Motor neuron (in vitro differentiated cells): ENCODE measurements around the gene TMEM196. TPM values are rescaled to one million over a fixed set of nuclear protein-coding genes. Genes with fewer than 3 reads are reported as not detected.

Experiments used
- ATAC-seq, 8 experiments: fragments of 200-7000 bp; cut with Tn5 transposase; replicated peaks in 6 of 8; 2 replicates each; pipeline ENCODE4 v1.8.0; 2021; ENCODE audit warnings: mild to moderate bottlenecking in 8 of 8, moderate library complexity in 8 of 8
- H3K27ac ChIP-seq, 2 donors: fragments of 250-450 bp; sonication (Bioruptor Pico); 2 replicates each; pipeline ENCODE4 v1.9.0; 2021; ENCODE audit warnings: antibody characterized with exemption in 2 of 2, mild to moderate bottlenecking in 2 of 2, moderate library complexity in 1 of 2
- H3K4me1 ChIP-seq, 2 donors: fragments of 250-450 bp; sonication (Bioruptor Pico); replicated peaks in 1 of 2; 2 replicates each; pipeline ENCODE4 v1.6.1; 2021; ENCODE audit warnings: antibody characterized with exemption in 2 of 2, mild to moderate bottlenecking in 2 of 2, moderate library complexity in 1 of 2
- H3K4me3 ChIP-seq, 5 donors: fragments of 250-450 bp; sonication (Bioruptor Pico); 2 replicates each; pipeline ENCODE4 v1.9.0; 2021; ENCODE audit warnings: antibody characterized with exemption in 5 of 5, mild to moderate bottlenecking in 5 of 5, moderate library complexity in 4 of 5
- WGBS, 10 experiments: fragments of 450-650 bp; shearing (Covaris generic); methylation state at CpG; one replicate each; pipeline ENCODE4 v1.0.0; 2022; 5-methylcytosine and 5-hydroxymethylcytosine counted together
- in situ Hi-C, 9 experiments: fragments of 400-800 bp; cut with MboI; loops; one replicate each; pipeline ENCODE4 v1.15.0; 2021; ENCODE audit warnings: low sequenced_read_pairs in 9 of 9, low pct_unique_long_range_greater_than_20kb in 2 of 9; ENCODE audit not compliant: unreplicated experiment in 9 of 9
- total RNA-seq, 8 experiments: library from RNA; unstranded; fragments of 300-600 nt; gene quantifications; 2 replicates each; pipeline versions ENCODE4 v1.2.3 to v1.2.4, GENCODE V29; 2022

TMEM196 gene
- total RNA-seq = 10 to 100 TPM in 3 of 8 experiments, 1 to 10 TPM in 2, under 1 TPM in 3; 0.13 to 14.4 (median 5.1) TPM

- Histone ChIP-seq H3K4me1 (peaks cover 0 to 6% of the 10 kb centered on the region in 2 donors), H3K4me3 (peak within 1 kb of the TSS; percentile 40 to 75 (median 55)), H3K27ac (peak within 1 kb of the TSS in 1 of 2 donors; percentile 64)
- peak; percentile 65 to 96 (median 70) for ATAC-seq
- in situ Hi-C loops = loop anchor here in 4 of 9 experiments (25.0 kb wide), 3 partner anchors 389 to 564 kb away; partner anchors contain the start of gene ITGB8 (in 1 of the 4)
- 0 to 33% (median 4%) methylated on average over 1 to 30 of the region's 49 CpGs for WGBS, 10 experiments
Measured at GRCh38 chr7:19772841-19773760, at the start of gene TMEM196. TMEM196 (minus strand) TSS chr7:19773617; CDS start chr7:19772696, 921 bp downstream.

GRCh38 chr7:19816128-19816527 lies 42.7 kb upstream of the TMEM196 start:
- ATAC-seq = peak in 2 of 8 experiments; percentile 45 to 63
- WGBS, 10 experiments = 0 to 93% (median 62%) methylated on average over 1 to 2 of the region's 2 CpGs
- H3K27ac ChIP-seq = no peak overlapping the region
- no peak overlapping the region for H3K4me3 ChIP-seq
- in situ Hi-C loops = no loop called here
- no peaks in the 10 kb centered on the region for H3K4me1 ChIP-seq

- WGBS, 10 experiments = 0 to 100% (median 53%) methylated on average over 1 to 2 of the region's 2 CpGs; no CpG with 5 or more reads in 2 of the 10 experiments
- Histone ChIP-seq H3K4me1 (no peaks in the 10 kb centered on the region), H3K4me3 (no peak overlapping the region), H3K27ac (no peak overlapping the region)
- in situ Hi-C loops = no loop called here
- no peak for ATAC-seq
Measured at GRCh38 chr7:19815546-19815945, 42.1 kb upstream of the TMEM196 start.

GRCh38 chr7:19814776-19815175 lies 41.4 kb upstream of the TMEM196 start:
- in situ Hi-C loops = no loop called here
- Histone ChIP-seq H3K4me3 (no peak overlapping the region), H3K4me1 (no peaks in the 10 kb centered on the region), H3K27ac (no peak overlapping the region)
- ATAC-seq = no peak
- WGBS, 10 experiments = 11 to 100% (median 84%) methylated on average over 1 to 2 of the region's 2 CpGs

GRCh38 chr7:19811386-19811785 lies 38.0 kb upstream of the TMEM196 start:
- no peak for ATAC-seq
- Histone ChIP-seq H3K4me1 (no peaks in the 10 kb centered on the region), H3K4me3 (no peak overlapping the region), H3K27ac (no peak overlapping the region)
- WGBS, 10 experiments = 0 to 83% (median 75%) methylated on average over 1 of the region's 1 CpG; no CpG with 5 or more reads in 3 of the 10 experiments
- in situ Hi-C loops = no loop called here

- in situ Hi-C loops = no loop called here
- whole genome bisulfite sequencing, 10 experiments = 0 to 100% (median 54%) methylated on average over 1 to 3 of the region's 3 CpGs; no CpG with 5 or more reads in 1 of the 10 experiments
- H3K4me1 ChIP-seq = no peaks in the 10 kb centered on the region
- H3K27ac ChIP-seq = no peak overlapping the region
- no peak overlapping the region for H3K4me3 ChIP-seq
- ATAC-seq = no peak
Measured at GRCh38 chr7:19798986-19799385, 25.6 kb upstream of the TMEM196 start.

- Histone ChIP-seq H3K4me1 (no peaks in the 10 kb centered on the region), H3K4me3 (no peak overlapping the region), H3K27ac (no peak overlapping the region)
- no peak for ATAC-seq
- in situ Hi-C loops = no loop called here
Measured at GRCh38 chr7:19783541-19783940, 10.1 kb upstream of the TMEM196 start.

- WGBS, 10 experiments = 8 to 100% (median 61%) methylated on average over 1 to 4 of the region's 4 CpGs; no CpG with 5 or more reads in 2 of the 10 experiments
- H3K4me1 ChIP-seq = no peaks in the 10 kb centered on the region
- H3K27ac ChIP-seq = no peak overlapping the region
- no peak for ATAC-seq
- no peak overlapping the region for H3K4me3 ChIP-seq
- in situ Hi-C loops = no loop called here
Measured at GRCh38 chr7:19776981-19777380, 3.6 kb upstream of the TMEM196 start.

GRCh38 chr7:19775578-19775977 lies 2.2 kb upstream of the TMEM196 start:
- in situ Hi-C loops = no loop called here
- WGBS, 10 experiments = 11 to 100% (median 72%) methylated on average over 1 of the region's 1 CpG; no CpG with 5 or more reads in 2 of the 10 experiments
- Histone ChIP-seq H3K4me3 (no peak overlapping the region), H3K4me1 (no peaks in the 10 kb centered on the region), H3K27ac (no peak overlapping the region)
- no peak for ATAC-seq

- in situ Hi-C loops = loop anchor here in 4 of 9 experiments (25.0 kb wide), 3 partner anchors 390 to 565 kb away; partner anchors contain the start of gene ITGB8 (in 1 of the 4)
- peaks cover 0 to 13% of the 10 kb centered on the region in 2 donors for H3K4me1 ChIP-seq
- ATAC-seq = peak in 5 of 8 experiments; percentile 67 to 81 (median 74)
- 0 to 14% (median 1%) methylated on average over 1 to 13 of the region's 17 CpGs; no CpG with 5 or more reads in 5 of the 10 experiments for WGBS, 10 experiments
- H3K4me3 ChIP-seq = peak overlapping the region; percentile 40 to 75 (median 55)
- peak overlapping the region in 1 of 2 donors; percentile 64 for H3K27ac ChIP-seq
Measured at GRCh38 chr7:19772306-19772705, 1.1 kb downstream of the TMEM196 start.

- in situ Hi-C loops = loop anchor here in 4 of 9 experiments (25.0 kb wide), 3 partner anchors 400 to 575 kb away; partner anchors contain the start of gene ITGB8 (in 1 of the 4)
- H3K4me1 ChIP-seq = peaks cover 0 to 12% of the 10 kb centered on the region in 2 donors
- H3K27ac ChIP-seq = no peak overlapping the region
- no peak overlapping the region for H3K4me3 ChIP-seq
- no peak for ATAC-seq
- 17 to 100% (median 80%) methylated on average over 1 to 3 of the region's 3 CpGs; no CpG with 5 or more reads in 1 of the 10 experiments for WGBS, 10 experiments
Measured at GRCh38 chr7:19762631-19763030, 10.8 kb downstream of the TMEM196 start.

- WGBS, 10 experiments = 17 to 71% (median 31%) methylated on average over 3 to 6 of the region's 6 CpGs
- no peak overlapping the region for H3K4me3 ChIP-seq
- ATAC-seq = no peak
- in situ Hi-C loops = loop anchor here in 4 of 9 experiments (10.0 to 25.0 kb wide), 4 partner anchors 408 to 583 kb away; partner anchors contain the start of gene ITGB8 (in 1 of the 4)
- H3K4me1 ChIP-seq = peaks cover 2 to 8% of the 10 kb centered on the region in 2 donors
- no peak overlapping the region for H3K27ac ChIP-seq
Measured at GRCh38 chr7:19754521-19755116, 18.8 kb downstream of the TMEM196 start.

- 31 to 100% (median 87%) methylated on average over 1 to 3 of the region's 3 CpGs for WGBS, 10 experiments
- no peak for ATAC-seq
Measured at GRCh38 chr7:19752020-19752419, 21.4 kb downstream of the TMEM196 start.

More at GRCh38 chr7:19752020-19752419, 21.4 kb downstream of the TMEM196 start:
- no peak overlapping the region for H3K27ac ChIP-seq
- H3K4me3 ChIP-seq = no peak overlapping the region
- in situ Hi-C loops = loop anchor here in 4 of 9 experiments (10.0 to 25.0 kb wide), 4 partner anchors 410 to 585 kb away; partner anchors contain the start of gene ITGB8 (in 1 of the 4)
- peaks cover 2 to 10% of the 10 kb centered on the region in 2 donors for H3K4me1 ChIP-seq
